GM21717 (cell line): ENCODE results near the gene BRD7.

Experiments used
- ATAC-seq: cut with Tn5 transposase; IDR thresholded peaks from one replicate; pipeline ENCODE4 v1.9.1; 2021; ENCODE audit warnings: mild to moderate bottlenecking, moderate library complexity; ENCODE audit not compliant: unreplicated experiment

The BRD7 gene

GRCh38 chr16:50275428-50276325 lies 93.1 kb downstream of the BRD7 start:
- ATAC-seq = no peak

- no peak for ATAC-seq
Observed at GRCh38 chr16:50275098-50275415, 93.7 kb downstream of the BRD7 start.

GRCh38 chr16:50274326-50275097 lies 94.3 kb downstream of the BRD7 start:
- peak; percentile 34 for ATAC-seq

- peak; percentile 65 for ATAC-seq
Observed at GRCh38 chr16:50273888-50274325, 94.9 kb downstream of the BRD7 start.

GRCh38 chr16:50273382-50273690 lies 95.5 kb downstream of the BRD7 start:
- ATAC-seq = no peak

- ATAC-seq = no peak
Observed at GRCh38 chr16:50272687-50273381, 96.0 kb downstream of the BRD7 start.

GRCh38 chr16:50272111-50272571 lies 96.6 kb downstream of the BRD7 start:
- no peak for ATAC-seq

- ATAC-seq = no peak
Observed at GRCh38 chr16:50271148-50272041, 97.4 kb downstream of the BRD7 start.

GRCh38 chr16:50270510-50271147 lies 98.2 kb downstream of the BRD7 start:
- ATAC-seq = no peak

- no peak for ATAC-seq
Observed at GRCh38 chr16:50269769-50270509, 98.8 kb downstream of the BRD7 start.

- no peak for ATAC-seq
Observed at GRCh38 chr16:50269061-50269705, 99.6 kb downstream of the BRD7 start.

- ATAC-seq = no peak
Observed at GRCh38 chr16:50268352-50268751, 100.4 kb downstream of the BRD7 start.

GRCh38 chr16:50267651-50268050 lies 101.1 kb downstream of the BRD7 start:
- no peak for ATAC-seq

- no peak for ATAC-seq
Observed at GRCh38 chr16:50267151-50267631, 101.6 kb downstream of the BRD7 start.

- peak; percentile 82 for ATAC-seq
Observed at GRCh38 chr16:50266337-50267091, 102.3 kb downstream of the BRD7 start, which contains the start of gene ADCY7. Gene ADCY7, plus strand, starts transcription at chr16:50266551. Its CDS starts 21,629 bp downstream, at chr16:50288180.
